GM12878 (cell line): Measurements from ENCODE around the gene OPRM1.

ENCODE experiments used
- BHLHE40 ChIP-seq, 2 experiments: fragments of 450-650 bp in 1 of 2; IDR thresholded peaks; 2 replicates each; pipeline ENCODE4 v1.6.1; 2011 to 2017; ENCODE audit warnings: low read depth in 2 of 2, borderline replicate concordance in 1 of 2, improper control_type of control experiment in 1 of 2, low read length in 1 of 2, mild to moderate bottlenecking in 1 of 2
- MXI1 ChIP-seq: fragments of 150-350 bp; IDR thresholded peaks from 2 replicates; pipeline ENCODE4 v1.6.1; 2011; ENCODE audit warnings: low read depth, mild to moderate bottlenecking, inconsistent platforms, low read length, improper control_type of control experiment
- TAF1 ChIP-seq: IDR thresholded peaks from 2 replicates; pipeline ENCODE4 v1.6.1; 2011; ENCODE audit warnings: mild to moderate bottlenecking, low read depth, low read length, borderline replicate concordance

DNA sequence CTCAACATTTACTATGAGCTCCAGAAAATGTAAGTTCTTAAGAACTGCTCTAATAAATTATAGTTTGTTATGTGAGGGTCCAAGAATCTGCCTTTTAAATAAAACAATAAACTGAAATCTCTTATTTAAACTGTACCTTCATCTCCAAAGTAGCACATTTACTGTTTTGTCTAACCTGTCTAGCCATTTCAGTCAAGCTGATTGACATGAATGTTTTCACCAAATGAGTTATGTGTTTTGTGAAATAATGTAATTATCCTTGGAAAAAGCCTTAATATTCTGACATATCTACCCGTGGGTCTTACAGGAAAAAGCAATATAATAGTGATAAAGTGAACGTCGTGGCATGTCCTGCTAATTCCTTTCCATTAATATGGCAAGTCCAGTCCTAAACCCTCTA is 57.8 kb downstream of the OPRM1 start:
- TF ChIP-seq TAF1: no peak
- TF ChIP-seq BHLHE40 (IDR thresholded peaks at IDR 0.05; ENCODE audit: borderline replicate concordance in 1 of 2, low read depth in 2 of 2, low read length in 1 of 2): no peak
- TF ChIP-seq MXI1: no peak
